ENCODE data around the gene PPP1R13B. TPM values are rescaled to one million over a fixed set of nuclear protein-coding genes. Genes with fewer than 3 reads are reported as not detected.
A peak's percentile ranks its signal among the peaks of the same experiment; 100 is the strongest.

Gene PPP1R13B
- polyA plus RNA-seq, 1 donor (not counting 4 experiments of a cell fraction or from before 2014, with no cell fraction given), result 7.7 TPM

DNA sequence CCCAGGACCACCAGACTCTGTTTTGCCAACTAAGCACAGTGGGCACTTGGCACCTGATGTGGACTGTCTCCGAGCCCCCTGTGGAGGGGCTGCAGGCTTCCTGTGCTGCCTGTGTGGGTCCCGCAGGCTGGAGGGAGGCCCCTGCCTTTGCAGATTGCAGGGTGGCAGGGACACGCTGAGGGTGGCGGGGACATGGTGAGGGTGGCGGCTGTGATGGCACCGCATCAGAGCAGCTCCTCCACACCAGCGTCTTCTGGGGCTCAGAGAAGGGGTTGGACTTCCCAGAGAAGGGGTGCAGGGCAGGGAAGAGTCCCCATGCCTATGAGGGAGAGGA, 123.7 kb downstream of the PPP1R13B start:
- Histone ChIP-seq H3K27ac (ENCODE audit: control insufficient read depth, insufficient read depth, low read length) (no peak overlapping the region), H3K4me2 (ENCODE audit: control insufficient read depth, extremely low read depth, insufficient read depth, low read depth, low read length) (no peak overlapping the region), H3K9me1 (ENCODE audit: control insufficient read depth, extremely low read depth, insufficient read depth, low read length) (no peaks in the 10 kb centered on the region), H2AFZ (ENCODE audit: control insufficient read depth, low read length) (no peak overlapping the region), H3K4me3 (ENCODE audit: control insufficient read depth in 2 of 3, extremely low read depth in 1 of 3, insufficient read depth in 2 of 3, low read depth in 1 of 3, low read length in 3 of 3) (no peak overlapping the region), H3K36me3 (ENCODE audit: control insufficient read depth in 2 of 2, extremely low read depth in 1 of 2, insufficient read depth in 2 of 2, low read length in 2 of 2) (peaks cover 5 to 18% of the 10 kb centered on the region in 2 experiments), H3K9me3 (ENCODE audit: control insufficient read depth, low read depth, low read length) (no peaks in the 10 kb centered on the region), H3K27me3 (ENCODE audit: control insufficient read depth, extremely low read depth, insufficient read depth, low read length) (no peaks in the 10 kb centered on the region), H4K20me1 (ENCODE audit: control insufficient read depth, extremely low read depth, insufficient read depth, low read length) (peaks cover 19% of the 10 kb centered on the region), H3K4me1 (ENCODE audit: control insufficient read depth, extremely low read depth, insufficient read depth, low read length) (peaks cover 9% of the 10 kb centered on the region), H3K9ac (ENCODE audit: control insufficient read depth, extremely low read depth, insufficient read depth, low read length) (no peak overlapping the region), H3K79me2 (ENCODE audit: control insufficient read depth, insufficient read depth, low read length) (peaks cover 86% of the 10 kb centered on the region)
- dilution Hi-C loops (cut with MboI; ENCODE audit: extremely low pct_ligation_motif_present, low sequenced_read_pairs), result no loop called here
- no peak for FAIRE-seq
- DNase-seq (ENCODE audit: low read depth, low spot score), result no peak
- TF ChIP-seq EZH2 (IDR thresholded peaks at IDR 0.05; ENCODE audit: low read length), result no peak
- TF ChIP-seq, protein P1, sequence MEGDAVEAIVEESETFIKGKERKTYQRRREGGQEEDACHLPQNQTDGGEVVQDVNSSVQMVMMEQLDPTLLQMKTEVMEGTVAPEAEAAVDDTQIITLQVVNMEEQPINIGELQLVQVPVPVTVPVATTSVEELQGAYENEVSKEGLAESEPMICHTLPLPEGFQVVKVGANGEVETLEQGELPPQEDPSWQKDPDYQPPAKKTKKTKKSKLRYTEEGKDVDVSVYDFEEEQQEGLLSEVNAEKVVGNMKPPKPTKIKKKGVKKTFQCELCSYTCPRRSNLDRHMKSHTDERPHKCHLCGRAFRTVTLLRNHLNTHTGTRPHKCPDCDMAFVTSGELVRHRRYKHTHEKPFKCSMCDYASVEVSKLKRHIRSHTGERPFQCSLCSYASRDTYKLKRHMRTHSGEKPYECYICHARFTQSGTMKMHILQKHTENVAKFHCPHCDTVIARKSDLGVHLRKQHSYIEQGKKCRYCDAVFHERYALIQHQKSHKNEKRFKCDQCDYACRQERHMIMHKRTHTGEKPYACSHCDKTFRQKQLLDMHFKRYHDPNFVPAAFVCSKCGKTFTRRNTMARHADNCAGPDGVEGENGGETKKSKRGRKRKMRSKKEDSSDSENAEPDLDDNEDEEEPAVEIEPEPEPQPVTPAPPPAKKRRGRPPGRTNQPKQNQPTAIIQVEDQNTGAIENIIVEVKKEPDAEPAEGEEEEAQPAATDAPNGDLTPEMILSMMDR (optimal IDR thresholded peaks at IDR 0.05 in 1 of 3, IDR thresholded peaks at IDR 0.05 in 1 of 3, conservative IDR thresholded peaks at IDR 0.05 in 1 of 3; ENCODE audit: extremely low read depth in 1 of 3, insufficient read depth in 2 of 3, low read length in 3 of 3), result no peak

DNA sequence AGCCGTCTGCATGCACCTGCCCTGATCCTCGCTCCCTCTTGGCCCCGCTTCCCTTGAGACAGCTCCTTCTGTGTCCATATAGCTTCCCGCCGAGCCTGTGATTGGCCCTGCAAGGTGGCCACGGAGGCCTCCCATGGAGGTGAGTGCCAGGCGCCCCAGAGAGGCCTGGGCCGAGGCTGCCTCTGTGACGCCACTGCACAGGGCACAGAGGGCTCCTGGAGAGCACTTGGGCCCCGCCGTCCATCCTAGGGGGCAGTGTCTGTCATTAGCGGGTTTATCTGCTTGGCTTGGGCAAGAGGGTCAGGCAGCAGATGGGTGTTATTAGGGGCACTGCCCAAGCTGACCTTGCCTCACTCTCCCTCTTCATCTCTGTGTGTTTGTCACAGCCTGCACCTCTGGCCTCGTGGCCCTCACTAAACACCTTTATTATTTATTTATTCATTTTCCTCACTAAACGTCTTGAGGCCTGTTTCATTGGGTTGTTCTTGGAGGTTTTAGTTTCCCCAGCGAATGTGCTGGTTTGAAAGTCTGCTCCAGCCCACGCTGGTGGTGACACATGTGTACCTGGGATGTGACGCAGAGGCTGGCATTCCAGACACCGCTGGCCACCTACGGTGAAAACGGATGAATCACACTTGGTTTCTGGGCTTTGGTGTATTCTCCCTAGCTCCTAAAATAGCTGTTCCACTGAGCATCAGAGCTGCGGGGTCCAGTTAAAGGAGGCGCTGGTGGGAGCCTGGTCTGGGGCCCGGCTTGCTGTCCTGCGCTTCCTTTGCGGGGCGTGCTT, 125.8 kb downstream of the PPP1R13B start:
- DNase-seq (ENCODE audit: low read depth, low spot score) (no peak), FAIRE-seq (no peak)
- peak overlapping the region; percentile 39 for H3K27ac ChIP-seq (ENCODE audit: control insufficient read depth, insufficient read depth, low read length)
- no peak overlapping the region for H3K9ac ChIP-seq (ENCODE audit: control insufficient read depth, extremely low read depth, insufficient read depth, low read length)
- H4K20me1 ChIP-seq (ENCODE audit: control insufficient read depth, extremely low read depth, insufficient read depth, low read length), result peaks cover 31% of the 10 kb centered on the region
- no peak overlapping the region for H2AFZ ChIP-seq (ENCODE audit: control insufficient read depth, low read length)
- peaks cover 96% of the 10 kb centered on the region for H3K79me2 ChIP-seq (ENCODE audit: control insufficient read depth, insufficient read depth, low read length)
- no peak overlapping the region for H3K4me2 ChIP-seq (ENCODE audit: control insufficient read depth, extremely low read depth, insufficient read depth, low read depth, low read length)
- H3K9me1 ChIP-seq (ENCODE audit: control insufficient read depth, extremely low read depth, insufficient read depth, low read length), result peaks cover 3% of the 10 kb centered on the region
- H3K4me1 ChIP-seq (ENCODE audit: control insufficient read depth, extremely low read depth, insufficient read depth, low read length), result peaks cover 29% of the 10 kb centered on the region
- no peaks in the 10 kb centered on the region for H3K27me3 ChIP-seq (ENCODE audit: control insufficient read depth, extremely low read depth, insufficient read depth, low read length)
- H3K9me3 ChIP-seq (ENCODE audit: control insufficient read depth, low read depth, low read length), result no peaks in the 10 kb centered on the region
- no peak overlapping the region for H3K4me3 ChIP-seq (ENCODE audit: control insufficient read depth in 2 of 3, extremely low read depth in 1 of 3, insufficient read depth in 2 of 3, low read depth in 1 of 3, low read length in 3 of 3)
- dilution Hi-C loops (cut with MboI; ENCODE audit: extremely low pct_ligation_motif_present, low sequenced_read_pairs), result no loop called here
- TF ChIP-seq EZH2 (IDR thresholded peaks at IDR 0.05; ENCODE audit: low read length), result no peak
- TF ChIP-seq, protein P1 (optimal IDR thresholded peaks at IDR 0.05 in 1 of 3, IDR thresholded peaks at IDR 0.05 in 1 of 3, conservative IDR thresholded peaks at IDR 0.05 in 1 of 3; ENCODE audit: extremely low read depth in 1 of 3, insufficient read depth in 2 of 3, low read length in 3 of 3), result no peak
- peaks cover 8 to 20% of the 10 kb centered on the region in 2 experiments for H3K36me3 ChIP-seq (ENCODE audit: control insufficient read depth in 2 of 2, extremely low read depth in 1 of 2, insufficient read depth in 2 of 2, low read length in 2 of 2)
